ENCODE results near the gene TMEM135.

DNA sequence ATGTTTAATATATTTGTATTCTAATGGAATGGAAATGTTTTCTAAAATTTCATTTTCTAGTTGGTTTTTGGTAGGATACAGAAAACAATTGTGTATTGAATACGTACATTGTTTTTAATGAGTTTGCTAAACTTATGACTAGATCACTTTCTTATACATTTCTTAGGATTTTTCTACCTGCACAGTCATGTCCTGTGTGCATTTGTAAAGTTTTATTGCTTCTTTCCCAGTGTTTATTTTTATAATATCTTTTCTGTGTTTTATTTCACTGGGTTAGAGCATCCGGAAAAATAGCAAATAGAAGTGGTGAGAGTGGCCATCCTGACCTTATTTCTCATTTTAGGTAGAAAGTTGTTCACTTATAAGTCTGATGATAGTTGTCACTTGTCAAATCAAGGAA, 103.6 kb downstream of the TMEM135 start:
- no peak for TF ChIP-seq USF1 (IDR thresholded peaks at IDR 0.05)
- TF ChIP-seq ZBTB7A (IDR thresholded peaks at IDR 0.05; ENCODE audit: low read depth): no peak
- no peak for TF ChIP-seq TEAD4 (IDR thresholded peaks at IDR 0.05)
- TF ChIP-seq, protein P1, sequence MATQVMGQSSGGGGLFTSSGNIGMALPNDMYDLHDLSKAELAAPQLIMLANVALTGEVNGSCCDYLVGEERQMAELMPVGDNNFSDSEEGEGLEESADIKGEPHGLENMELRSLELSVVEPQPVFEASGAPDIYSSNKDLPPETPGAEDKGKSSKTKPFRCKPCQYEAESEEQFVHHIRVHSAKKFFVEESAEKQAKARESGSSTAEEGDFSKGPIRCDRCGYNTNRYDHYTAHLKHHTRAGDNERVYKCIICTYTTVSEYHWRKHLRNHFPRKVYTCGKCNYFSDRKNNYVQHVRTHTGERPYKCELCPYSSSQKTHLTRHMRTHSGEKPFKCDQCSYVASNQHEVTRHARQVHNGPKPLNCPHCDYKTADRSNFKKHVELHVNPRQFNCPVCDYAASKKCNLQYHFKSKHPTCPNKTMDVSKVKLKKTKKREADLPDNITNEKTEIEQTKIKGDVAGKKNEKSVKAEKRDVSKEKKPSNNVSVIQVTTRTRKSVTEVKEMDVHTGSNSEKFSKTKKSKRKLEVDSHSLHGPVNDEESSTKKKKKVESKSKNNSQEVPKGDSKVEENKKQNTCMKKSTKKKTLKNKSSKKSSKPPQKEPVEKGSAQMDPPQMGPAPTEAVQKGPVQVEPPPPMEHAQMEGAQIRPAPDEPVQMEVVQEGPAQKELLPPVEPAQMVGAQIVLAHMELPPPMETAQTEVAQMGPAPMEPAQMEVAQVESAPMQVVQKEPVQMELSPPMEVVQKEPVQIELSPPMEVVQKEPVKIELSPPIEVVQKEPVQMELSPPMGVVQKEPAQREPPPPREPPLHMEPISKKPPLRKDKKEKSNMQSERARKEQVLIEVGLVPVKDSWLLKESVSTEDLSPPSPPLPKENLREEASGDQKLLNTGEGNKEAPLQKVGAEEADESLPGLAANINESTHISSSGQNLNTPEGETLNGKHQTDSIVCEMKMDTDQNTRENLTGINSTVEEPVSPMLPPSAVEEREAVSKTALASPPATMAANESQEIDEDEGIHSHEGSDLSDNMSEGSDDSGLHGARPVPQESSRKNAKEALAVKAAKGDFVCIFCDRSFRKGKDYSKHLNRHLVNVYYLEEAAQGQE (IDR thresholded peaks at IDR 0.05; ENCODE audit: low read depth): no peak
- TF ChIP-seq YY1 (IDR thresholded peaks at IDR 0.05; ENCODE audit: low read depth): no peak
